Vagina (tissue), 2 donors: Measurements from ENCODE around the gene RBM3. TPM values are rescaled to one million over a fixed set of nuclear protein-coding genes. Genes with fewer than 3 reads are reported as not detected.
A peak's percentile ranks its signal among the peaks of the same experiment; 100 is the strongest.
"Not testable (repeated sequence)": the region's sequence is repeated elsewhere in the genome, so short reads cannot be mapped to it uniquely, and the experiment has no call there.

Experiments used
- DNase-seq, 2 donors: peaks; one replicate each; pipeline ENCODE4 v3.0.0-alpha.2; 2017; ENCODE audit errors: extremely low spot score in 2 of 2
- H3K27ac ChIP-seq: fragments of 200-600 bp; sonication (generic); one replicate; pipeline ENCODE4 v1.5.1; 2019
- H3K27me3 ChIP-seq: fragments of 200-600 bp; sonication (generic); one replicate; pipeline ENCODE4 v1.5.1; 2019
- H3K36me3 ChIP-seq, 2 donors: fragments of 200-600 bp; sonication (generic); one replicate each; pipeline ENCODE4 v1.5.1; 2017 to 2019
- H3K4me1 ChIP-seq: fragments of 200-600 bp; sonication (generic); one replicate; pipeline ENCODE4 v1.5.1; 2019
- H3K4me3 ChIP-seq, 2 donors: fragments of 200-600 bp; sonication (generic); 1 replicate in 1 of 2; 2 replicates in 1 of 2; pipeline ENCODE4 v1.5.1; 2016 to 2019
- H3K9me3 ChIP-seq: fragments of 200-600 bp; sonication (generic); one replicate; pipeline ENCODE4 v1.5.1; 2019
- CTCF ChIP-seq, 3 experiments: fragments of 450-650 bp in 2 of 3; fragments of 200-600 bp in 1 of 3; sonication (generic) in 1 of 3; IDR thresholded peaks; one replicate each; pipeline ENCODE4 v1.5.1; 2017 to 2019; ENCODE audit warnings: antibody characterized with exemption in 3 of 3, mild to moderate bottlenecking in 2 of 3, moderate library complexity in 2 of 3
- POLR2A ChIP-seq, 2 donors: fragments of 450-650 bp; IDR thresholded peaks; one replicate each; pipeline ENCODE4 v1.6.1; 2017; ENCODE audit warnings: antibody characterized with exemption in 2 of 2, mild to moderate bottlenecking in 2 of 2, moderate library complexity in 2 of 2
- POLR2AphosphoS5 ChIP-seq, 2 donors: sonication (generic); formaldehyde crosslinking; IDR thresholded peaks; one replicate each; pipeline ENCODE4 v1.9.0; 2017; ENCODE audit warnings: antibody characterized with exemption in 2 of 2, mild to moderate bottlenecking in 2 of 2, low read depth in 1 of 2; ENCODE audit not compliant: insufficient read depth in 1 of 2
- intact Hi-C: fragments of 100-400 bp; cut with DNase I; formaldehyde crosslinking; loops from one replicate; pipeline ENCODE4 v1.15.1; 2023
- total RNA-seq: library from RNA; depleted of rRNA; stranded (reverse); fragments of >200 nt; gene quantifications from one replicate; pipeline ENCODE4 v1.2.3, GENCODE V29; 2016

RBM3 gene
- total RNA-seq: 148 TPM

GRCh38 chrX:48574270-48575266 lies at the start of gene RBM3:
Gene RBM3 (plus strand): TSS chrX:48574484. CDS start chrX:48575181, 697 bp downstream.
- H3K4me3 ChIP-seq: peak within 1 kb of the TSS; percentile 50 to 61
- TF ChIP-seq POLR2A (IDR thresholded peaks at IDR 0.05) (peak in 1 of 2 donors; percentile 67), POLR2AphosphoS5 (IDR thresholded peaks at IDR 0.05; ENCODE audit: insufficient read depth in 1 of 2, low read depth in 1 of 2) (peak; percentile 62 to 99), CTCF (IDR thresholded peaks at IDR 0.05) (peak in 2 of 3 experiments; percentile 14 to 23)
- peaks cover 17% of the 10 kb centered on the region for H3K4me1 ChIP-seq
- no peaks in the 10 kb centered on the region for H3K9me3 ChIP-seq
- H3K27me3 ChIP-seq: no peaks in the 10 kb centered on the region
- peak in 1 of 2 donors; percentile 95 for DNase-seq
- intact Hi-C loops: no loop called here
- H3K27ac ChIP-seq: peak within 1 kb of the TSS; percentile 99
- peaks cover 0 to 26% of the 10 kb centered on the region in 2 donors for H3K36me3 ChIP-seq

GRCh38 chrX:48525853-48526252 lies 48.4 kb upstream of the RBM3 start:
- H3K4me1 ChIP-seq, intact Hi-C loops, H3K27ac ChIP-seq, DNase-seq, H3K4me3 ChIP-seq, H3K36me3 ChIP-seq, H3K9me3 ChIP-seq, H3K27me3 ChIP-seq: not testable (repeated sequence)

- H3K4me3 ChIP-seq: no peak overlapping the region
- DNase-seq: no peak
- intact Hi-C loops: no loop called here
- H3K36me3 ChIP-seq: peaks cover 0 to 6% of the 10 kb centered on the region in 2 donors
- no peaks in the 10 kb centered on the region for H3K4me1 ChIP-seq
- TF ChIP-seq POLR2A (IDR thresholded peaks at IDR 0.05) (no peak), POLR2AphosphoS5 (IDR thresholded peaks at IDR 0.05; ENCODE audit: insufficient read depth in 1 of 2, low read depth in 1 of 2) (no peak), CTCF (IDR thresholded peaks at IDR 0.05) (no peak)
- peak overlapping the region; percentile 75 for H3K27ac ChIP-seq
- no peaks in the 10 kb centered on the region for H3K27me3 ChIP-seq
- no peaks in the 10 kb centered on the region for H3K9me3 ChIP-seq
Measured at GRCh38 chrX:48530736-48531135, 43.5 kb upstream of the RBM3 start.

GRCh38 chrX:48531358-48531959 lies 42.8 kb upstream of the RBM3 start:
- no peak for DNase-seq
- Histone ChIP-seq H3K4me3 (no peak overlapping the region), H3K36me3 (peaks cover 0 to 6% of the 10 kb centered on the region in 2 donors), H3K27me3 (no peaks in the 10 kb centered on the region), H3K9me3 (no peaks in the 10 kb centered on the region), H3K4me1 (no peaks in the 10 kb centered on the region), H3K27ac (peak overlapping the region; percentile 75)
- TF ChIP-seq POLR2AphosphoS5 (IDR thresholded peaks at IDR 0.05; ENCODE audit: insufficient read depth in 1 of 2, low read depth in 1 of 2) (peak in 1 of 2 donors; percentile 22), CTCF (IDR thresholded peaks at IDR 0.05) (no peak)
- intact Hi-C loops: no loop called here

GRCh38 chrX:48532161-48532560 lies 42.1 kb upstream of the RBM3 start:
- no peaks in the 10 kb centered on the region for H3K9me3 ChIP-seq
- DNase-seq: no peak
- intact Hi-C loops: no loop called here
- no peak for TF ChIP-seq POLR2A (IDR thresholded peaks at IDR 0.05)
- H3K4me1 ChIP-seq: no peaks in the 10 kb centered on the region
- H3K27me3 ChIP-seq: no peaks in the 10 kb centered on the region
- H3K4me3 ChIP-seq: no peak overlapping the region
- peaks cover 0 to 4% of the 10 kb centered on the region in 2 donors for H3K36me3 ChIP-seq
- peak overlapping the region; percentile 75 for H3K27ac ChIP-seq

- intact Hi-C loops: no loop called here
- no peaks in the 10 kb centered on the region for H3K9me3 ChIP-seq
- no peaks in the 10 kb centered on the region for H3K4me1 ChIP-seq
- H3K36me3 ChIP-seq: no peaks in the 10 kb centered on the region
- H3K27me3 ChIP-seq: no peaks in the 10 kb centered on the region
- H3K27ac ChIP-seq: no peak overlapping the region
- DNase-seq: no peak
- H3K4me3 ChIP-seq: no peak overlapping the region
- TF ChIP-seq POLR2A (IDR thresholded peaks at IDR 0.05) (no peak), CTCF (IDR thresholded peaks at IDR 0.05) (no peak), POLR2AphosphoS5 (IDR thresholded peaks at IDR 0.05; ENCODE audit: insufficient read depth in 1 of 2, low read depth in 1 of 2) (no peak)
Measured at GRCh38 chrX:48533165-48533564, 41.1 kb upstream of the RBM3 start.
